Gastrocnemius medialis (tissue), 4 donors: ENCODE results near the gene PANX1. TPM values are rescaled to one million over a fixed set of nuclear protein-coding genes. Genes with fewer than 3 reads are reported as not detected.

Experiments used
- ATAC-seq, 2 donors: fragments of 150-250 bp; one replicate each; pipeline ENCODE4 v1.9.1; 2016
- DNase-seq, 2 donors: peaks; one replicate each; pipeline ENCODE4 v3.0.0-alpha.2; 2019
- H3K27ac ChIP-seq, 4 donors: fragments of 200-600 bp; sonication (generic); 1 replicate in 1 of 4; 2 replicates in 3 of 4; pipeline ENCODE4 v1.5.1; 2016 to 2018; ENCODE audit warnings: mild to moderate bottlenecking in 2 of 4, moderate library complexity in 1 of 4
- H3K27me3 ChIP-seq, 3 donors: fragments of 200-600 bp; sonication (generic) in 2 of 3; 1 replicate in 1 of 3; 2 replicates in 2 of 3; pipeline versions ENCODE4 v1.5.1 to v1.6.0; 2016 to 2019; ENCODE audit warnings: mild to moderate bottlenecking in 1 of 3, moderate library complexity in 1 of 3
- H3K36me3 ChIP-seq, 2 donors: fragments of 200-600 bp; sonication (generic) in 1 of 2; one replicate each; pipeline ENCODE4 v1.5.1; 2017 to 2018
- H3K4me1 ChIP-seq, 2 donors: fragments of 200-600 bp; sonication (generic) in 1 of 2; one replicate each; pipeline ENCODE4 v1.5.1; 2016 to 2017; ENCODE audit warnings: mild to moderate bottlenecking in 2 of 2
- H3K4me3 ChIP-seq, 4 donors: fragments of 200-600 bp; sonication (generic) in 3 of 4; 1 replicate in 1 of 4; 2 replicates in 3 of 4; pipeline ENCODE4 v1.5.1; 2016 to 2019; ENCODE audit warnings: mild to moderate bottlenecking in 2 of 4
- H3K9me3 ChIP-seq, 3 donors: fragments of 200-600 bp; sonication (generic) in 2 of 3; 1 replicate in 1 of 3; 2 replicates in 2 of 3; pipeline ENCODE4 v1.5.1; 2016 to 2019
- CTCF ChIP-seq, 5 experiments: fragments of 450-650 bp in 3 of 5; fragments of 200-600 bp in 2 of 5; sonication (generic) in 2 of 5; IDR thresholded peaks in 4 of 5; conservative IDR thresholded peaks in 1 of 5; 1 replicate in 4 of 5; 2 replicates in 1 of 5; pipeline ENCODE4 v1.5.1; 2016 to 2019; ENCODE audit warnings: antibody characterized with exemption in 5 of 5, mild to moderate bottlenecking in 3 of 5, moderate library complexity in 3 of 5
- POLR2A ChIP-seq, 2 donors: fragments of 450-650 bp; IDR thresholded peaks; one replicate each; pipeline ENCODE4 v1.6.1; 2017; ENCODE audit warnings: antibody characterized with exemption in 2 of 2, mild to moderate bottlenecking in 2 of 2, moderate library complexity in 2 of 2
- in situ Hi-C, 4 donors: fragments of 200-750 bp; cut with MboI; loops; one replicate each; pipeline versions ENCODE4 v1.15.0 to v1.8.0; 2017; ENCODE audit warnings: low sequenced_read_pairs in 4 of 4
- intact Hi-C: fragments of 100-400 bp; cut with DNase I; formaldehyde crosslinking; loops from one replicate; pipeline ENCODE4 v1.15.1; 2023; ENCODE audit warnings: low total_unique reads
- total RNA-seq, 4 donors: library from RNA; depleted of rRNA; stranded (reverse); fragments of >200 nt; gene quantifications; one replicate each; pipeline versions ENCODE4 v1.1.0 to v1.2.3, GENCODE V29; 2016

PANX1 gene
- total RNA-seq, 4 donors from 2014 or later, result 29.1 to 109 (median 37.9) TPM

DNA sequence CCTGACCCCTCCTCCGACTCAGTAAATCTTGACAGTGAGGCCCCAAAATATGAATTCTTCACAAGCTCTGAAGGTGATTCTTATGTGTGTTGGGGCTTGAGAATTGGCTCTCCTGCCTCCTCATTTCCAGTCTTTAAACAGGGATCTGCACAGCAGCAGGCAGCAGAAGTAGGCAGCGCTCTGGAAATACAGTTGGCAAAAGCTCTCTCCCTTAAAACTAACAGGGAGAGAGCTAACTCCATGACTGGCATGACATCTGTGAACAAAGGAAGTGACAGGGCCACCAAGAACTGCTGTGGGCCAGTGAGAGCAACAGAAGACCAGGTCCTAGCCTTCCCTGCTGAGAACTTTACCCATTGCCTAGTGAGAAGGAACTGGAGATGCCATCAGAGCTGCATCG lies 70.1 kb downstream of the PANX1 start:
- DNase-seq (no peak), ATAC-seq (no peak)
- no peak for TF ChIP-seq POLR2A (IDR thresholded peaks at IDR 0.05)
- TF ChIP-seq CTCF (IDR thresholded peaks at IDR 0.05 in 4 of 5, conservative IDR thresholded peaks at IDR 0.05 in 1 of 5), result no peak
- Histone ChIP-seq H3K4me1 (no peaks in the 10 kb centered on the region), H3K27me3 (no peaks in the 10 kb centered on the region), H3K36me3 (no peaks in the 10 kb centered on the region), H3K27ac (no peak overlapping the region), H3K9me3 (no peaks in the 10 kb centered on the region), H3K4me3 (no peak overlapping the region)
- in situ Hi-C loops (no loop called here), intact Hi-C loops (no loop called here)

- in situ Hi-C loops (no loop called here), intact Hi-C loops (no loop called here)
- no peak overlapping the region for H3K4me3 ChIP-seq
- no peak for TF ChIP-seq POLR2A (IDR thresholded peaks at IDR 0.05)
- TF ChIP-seq CTCF (IDR thresholded peaks at IDR 0.05 in 4 of 5, conservative IDR thresholded peaks at IDR 0.05 in 1 of 5), result no peak
- H3K27ac ChIP-seq, result no peak overlapping the region
- no peaks in the 10 kb centered on the region for H3K9me3 ChIP-seq
- H3K27me3 ChIP-seq, result no peaks in the 10 kb centered on the region
- H3K4me1 ChIP-seq, result no peaks in the 10 kb centered on the region
- ATAC-seq (no peak), DNase-seq (no peak)
- H3K36me3 ChIP-seq, result no peaks in the 10 kb centered on the region
Measured at GRCh38 chr11:94199136-94200130, 70.8 kb downstream of the PANX1 start.

GRCh38 chr11:94201004-94201465 lies 72.4 kb downstream of the PANX1 start:
- Histone ChIP-seq H3K27ac (no peak overlapping the region), H3K4me3 (no peak overlapping the region), H3K9me3 (no peaks in the 10 kb centered on the region), H3K36me3 (no peaks in the 10 kb centered on the region), H3K27me3 (no peaks in the 10 kb centered on the region), H3K4me1 (no peaks in the 10 kb centered on the region)
- intact Hi-C loops (no loop called here), in situ Hi-C loops (no loop called here)
- TF ChIP-seq POLR2A (IDR thresholded peaks at IDR 0.05) (no peak), CTCF (IDR thresholded peaks at IDR 0.05 in 4 of 5, conservative IDR thresholded peaks at IDR 0.05 in 1 of 5) (no peak)
- no peak for DNase-seq
- ATAC-seq, result no peak

DNA sequence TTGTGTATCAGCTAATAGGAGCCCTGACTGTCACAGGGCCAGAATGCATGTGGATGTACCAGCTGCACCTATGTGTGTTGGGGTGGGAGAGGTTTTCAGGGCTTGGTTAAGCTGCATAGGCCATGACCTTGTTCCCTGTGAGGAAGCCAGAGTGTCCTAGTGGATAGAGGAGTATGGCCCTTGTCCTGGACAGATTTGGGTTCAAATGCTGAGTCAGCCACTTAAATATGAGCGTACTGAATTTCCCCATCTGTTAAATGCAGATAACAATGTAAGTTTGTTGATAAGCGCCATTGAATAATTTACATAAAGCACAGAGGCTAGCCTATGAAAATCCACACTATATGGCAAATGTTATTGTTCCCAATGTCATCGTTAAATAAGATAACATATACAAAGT lies 74.4 kb downstream of the PANX1 start:
- Histone ChIP-seq H3K36me3 (no peaks in the 10 kb centered on the region), H3K4me3 (no peak overlapping the region), H3K9me3 (no peaks in the 10 kb centered on the region), H3K27ac (no peak overlapping the region), H3K27me3 (no peaks in the 10 kb centered on the region), H3K4me1 (no peaks in the 10 kb centered on the region)
- in situ Hi-C loops (no loop called here), intact Hi-C loops (no loop called here)
- DNase-seq (no peak), ATAC-seq (no peak)
- TF ChIP-seq POLR2A (IDR thresholded peaks at IDR 0.05) (no peak), CTCF (IDR thresholded peaks at IDR 0.05 in 4 of 5, conservative IDR thresholded peaks at IDR 0.05 in 1 of 5) (no peak)
